HG03045 (cell line): Measurements from ENCODE around the gene GSK3A.
A peak's percentile ranks its signal among the peaks of the same experiment; 100 is the strongest.

Experiments used
- ATAC-seq: cut with Tn5 transposase; IDR thresholded peaks from one replicate; pipeline ENCODE4 v1.9.1; 2021; ENCODE audit warnings: mild to moderate bottlenecking, moderate library complexity; ENCODE audit not compliant: unreplicated experiment

GSK3A gene

GRCh38 chr19:42242512-42243409 is at the start of gene GSK3A:
GSK3A (minus strand) TSS chr19:42242602; CDS start chr19:42242465, 137 bp downstream.
- ATAC-seq: peak; percentile 61

- ATAC-seq: no peak
Observed at GRCh38 chr19:42291435-42291810, 49.0 kb upstream of the GSK3A start.

GRCh38 chr19:42290523-42291434 is 48.4 kb upstream of the GSK3A start:
- no peak for ATAC-seq

- no peak for ATAC-seq
Observed at GRCh38 chr19:42290136-42290522, 47.7 kb upstream of the GSK3A start.

- no peak for ATAC-seq
Observed at GRCh38 chr19:42289556-42290041, 47.2 kb upstream of the GSK3A start.

GRCh38 chr19:42288881-42289555 is 46.6 kb upstream of the GSK3A start:
- ATAC-seq: no peak

- no peak for ATAC-seq
Observed at GRCh38 chr19:42288387-42288786, 46.0 kb upstream of the GSK3A start.

- no peak for ATAC-seq
Observed at GRCh38 chr19:42287827-42288107, 45.4 kb upstream of the GSK3A start.

GRCh38 chr19:42287017-42287826 is 44.8 kb upstream of the GSK3A start:
- ATAC-seq: no peak

- no peak for ATAC-seq
Observed at GRCh38 chr19:42286349-42287016, 44.1 kb upstream of the GSK3A start.

- ATAC-seq: no peak
Observed at GRCh38 chr19:42285988-42286348, 43.6 kb upstream of the GSK3A start.

GRCh38 chr19:42285541-42285941 is 43.1 kb upstream of the GSK3A start:
- no peak for ATAC-seq

GRCh38 chr19:42284591-42285341 is 42.4 kb upstream of the GSK3A start:
- no peak for ATAC-seq

GRCh38 chr19:42284066-42284501 is 41.7 kb upstream of the GSK3A start:
- peak; percentile 40 for ATAC-seq

GRCh38 chr19:42283188-42284065 is 41.0 kb upstream of the GSK3A start:
- peak; percentile 46 for ATAC-seq

- ATAC-seq: no peak
Observed at GRCh38 chr19:42282819-42283187, 40.4 kb upstream of the GSK3A start.

GRCh38 chr19:42281827-42282762 is 39.7 kb upstream of the GSK3A start:
- no peak for ATAC-seq
